HCT116 (cell line): ENCODE results near the gene RAP1B. TPM values are rescaled to one million over a fixed set of nuclear protein-coding genes. Genes with fewer than 3 reads are reported as not detected.

Experiments used
- ATAC-seq: fragments of 200-7000 bp; cut with Tn5 transposase; 2 replicates; pipeline ENCODE4 v1.9.1; 2020; ENCODE audit warnings: mild to moderate bottlenecking, moderate library complexity
- BruUV-seq: library from RNA; stranded (reverse); fragments of 400-500 nt; replicated peaks from 2 replicates; lab custom pipeline; 2021; lab: Mats Ljungman, UMichigan
- CTCF ChIA-PET: fragments of 300-600 bp; sonication (Branson Sonifier 250); formaldehyde crosslinking; loops from one replicate; lab custom pipeline; 2021; ENCODE audit warnings: antibody characterized with exemption; lab: Charles Lee
- POLR2A ChIA-PET: fragments of 300-600, 350-600 bp; sonication (Branson Sonifier 250); formaldehyde crosslinking; loops from one replicate; lab custom pipeline; 2021; ENCODE audit warnings: antibody characterized with exemption; lab: Charles Lee
- RAD21 ChIA-PET, 2 experiments: fragments of 300-600 bp; sonication (Branson Sonifier 250); formaldehyde crosslinking; loops; one replicate each; lab custom pipeline; 2023; ENCODE audit warnings: low total read pairs in 2 of 2; ENCODE audit not compliant: uncharacterized antibody in 2 of 2, unreplicated experiment in 2 of 2, low non-redundant PET in 1 of 2; lab: Charles Lee
- DNase-seq: peaks from one replicate; pipeline ENCODE4 v3.0.0-alpha.2; 2010; ENCODE audit warnings: low read depth, low spot score
- H2AFZ ChIP-seq: fragments of 200-600 bp; shearing (Covaris generic), sonication (generic); 2 replicates; pipeline ENCODE4 v1.6.1; 2017; ENCODE audit warnings: low read depth, mixed run types, mixed read lengths, antibody characterized with exemption, low read length; ENCODE audit not compliant: poor library complexity, severe bottlenecking
- H3K27ac ChIP-seq: 2 replicates; pipeline ENCODE4 v1.5.1; 2012; ENCODE audit warnings: low read depth, low read length
- H3K27me3 ChIP-seq: fragments of 200-600 bp; sonication (generic); 2 replicates; pipeline ENCODE4 v1.6.1; 2016; ENCODE audit warnings: mixed run types, low read length, mixed read lengths; ENCODE audit not compliant: insufficient read depth
- H3K36me3 ChIP-seq, 2 experiments: fragments of 200-500 bp in 1 of 2; fragments of 200-600 bp in 1 of 2; sonication (Bioruptor generic) in 1 of 2; sonication (generic) in 1 of 2; 2 replicates each; pipeline versions ENCODE4 v1.5.1 to v1.6.1; 2014 to 2016; ENCODE audit warnings: low read length in 2 of 2, inconsistent platforms in 1 of 2, mixed read lengths in 1 of 2, mixed run types in 1 of 2; ENCODE audit not compliant: insufficient read depth in 2 of 2, control insufficient read depth in 1 of 2
- H3K4me1 ChIP-seq, 2 experiments: fragments of 200-600 bp in 1 of 2; sonication (generic) in 1 of 2; 2 replicates each; pipeline versions ENCODE4 v1.5.1 to v1.6.1; 2012 to 2017; ENCODE audit warnings: low read length in 2 of 2, inconsistent platforms in 1 of 2, mild to moderate bottlenecking in 1 of 2, mixed read lengths in 1 of 2, mixed run types in 1 of 2, moderate library complexity in 1 of 2; ENCODE audit not compliant: insufficient read depth in 2 of 2, control insufficient read depth in 1 of 2
- H3K4me2 ChIP-seq: fragments of 200-600 bp; sonication (generic); 2 replicates; pipeline ENCODE4 v1.6.1; 2017; ENCODE audit warnings: mixed run types, low read length, mixed read lengths
- H3K4me3 ChIP-seq, 2 experiments: fragments of 200-600 bp in 1 of 2; sonication (generic) in 1 of 2; replicated peaks in 1 of 2; 2 replicates each; pipeline ENCODE4 v1.5.1; 2011 to 2016; ENCODE audit warnings: low read length in 2 of 2, control low read depth in 1 of 2, low read depth in 1 of 2, mild to moderate bottlenecking in 1 of 2, mixed read lengths in 1 of 2, mixed run types in 1 of 2
- H3K79me2 ChIP-seq: fragments of 200-600 bp; sonication (generic); 2 replicates; pipeline ENCODE4 v1.6.1; 2017; ENCODE audit warnings: mild to moderate bottlenecking, mixed run types, low read length, moderate library complexity, mixed read lengths; ENCODE audit not compliant: insufficient read depth
- H3K9ac ChIP-seq: fragments of 200-600 bp; sonication (generic); 2 replicates; pipeline ENCODE4 v1.6.1; 2016; ENCODE audit warnings: low read length, mixed read lengths
- H3K9me2 ChIP-seq: fragments of 200-600 bp; sonication (generic), shearing (Covaris generic); 2 replicates; pipeline ENCODE4 v1.6.1; 2017; ENCODE audit warnings: mixed run types, mild to moderate bottlenecking, moderate library complexity; ENCODE audit not compliant: insufficient read depth
- H3K9me3 ChIP-seq, 2 experiments: fragments of 200-500 bp in 1 of 2; fragments of 200-600 bp in 1 of 2; sonication (Bioruptor generic) in 1 of 2; sonication (generic) in 1 of 2; 2 replicates each; pipeline ENCODE4 v1.6.1; 2014 to 2017; ENCODE audit warnings: low read length in 2 of 2, mixed read lengths in 2 of 2, inconsistent platforms in 1 of 2, low read depth in 1 of 2, mild to moderate bottlenecking in 1 of 2, mixed run types in 1 of 2, moderate library complexity in 1 of 2; ENCODE audit not compliant: control insufficient read depth in 1 of 2, insufficient read depth in 1 of 2
- H4K20me1 ChIP-seq: fragments of 200-600 bp; sonication (generic), shearing (Covaris generic); 2 replicates; pipeline ENCODE4 v1.6.1; 2017; ENCODE audit warnings: mixed run types, mild to moderate bottlenecking, moderate library complexity; ENCODE audit not compliant: insufficient read depth
- ATF3 ChIP-seq: IDR thresholded peaks from 2 replicates; pipeline ENCODE4 v1.6.1; 2012
- CEBPB ChIP-seq: IDR thresholded peaks from 2 replicates; pipeline ENCODE4 v1.6.1; 2012; ENCODE audit warnings: low read depth
- CTCF ChIP-seq, 3 experiments: fragments of 200-600 bp in 1 of 3; sonication (generic) in 1 of 3; IDR thresholded peaks in 2 of 3; conservative IDR thresholded peaks in 1 of 3; 2 replicates each; pipeline ENCODE4 v1.5.1; 2012 to 2017; ENCODE audit warnings: low read depth in 2 of 3, low read length in 2 of 3, antibody characterized with exemption in 1 of 3, borderline replicate concordance in 1 of 3, control low read depth in 1 of 3, mild to moderate bottlenecking in 1 of 3, mixed read lengths in 1 of 3, mixed run types in 1 of 3, moderate library complexity in 1 of 3; ENCODE audit not compliant: insufficient read depth in 1 of 3
- EGR1 ChIP-seq: IDR thresholded peaks from 2 replicates; pipeline ENCODE4 v1.6.1; 2012; ENCODE audit warnings: low read depth
- ELF1 ChIP-seq: IDR thresholded peaks from 2 replicates; pipeline ENCODE4 v1.6.1; 2012; ENCODE audit warnings: low read depth, borderline replicate concordance
- EZH2 ChIP-seq: fragments of 200-600 bp; sonication (generic); IDR thresholded peaks from 2 replicates; pipeline ENCODE4 v1.6.1; 2017; ENCODE audit warnings: antibody characterized with exemption, mixed run types
- FOSL1 ChIP-seq: IDR thresholded peaks from 2 replicates; pipeline ENCODE4 v1.6.1; 2012; ENCODE audit warnings: low read depth
- MAX ChIP-seq: IDR thresholded peaks from 2 replicates; pipeline ENCODE4 v1.6.1; 2012
- POLR2A ChIP-seq: IDR thresholded peaks from 2 replicates; pipeline ENCODE4 v1.7.0; 2011; ENCODE audit warnings: borderline replicate concordance; ENCODE audit not compliant: insufficient read depth, insufficient read length; ENCODE audit errors: extremely low read depth
- REST ChIP-seq: IDR thresholded peaks from 2 replicates; pipeline ENCODE4 v1.6.1; 2012; ENCODE audit warnings: low read depth
- TCF7L2 ChIP-seq: IDR thresholded peaks from 2 replicates; pipeline ENCODE4 v1.7.0; 2011; ENCODE audit warnings: borderline replicate concordance, inconsistent platforms; ENCODE audit not compliant: insufficient read depth, insufficient read length; ENCODE audit errors: extremely low read depth
- YY1 ChIP-seq: IDR thresholded peaks from 2 replicates; pipeline ENCODE4 v1.6.1; 2011; ENCODE audit warnings: low read length, low read depth, moderate library complexity, mild to moderate bottlenecking; ENCODE audit not compliant: insufficient replicate concordance; ENCODE audit errors: extremely low read depth
- ZFX ChIP-seq: fragments of 450-650 bp; IDR thresholded peaks from 2 replicates; pipeline ENCODE4 v1.6.1; 2017
- ZNF274 ChIP-seq: fragments of 200-500 bp; sonication (Bioruptor generic); IDR thresholded peaks from 2 replicates; pipeline ENCODE4 v1.6.1; 2014; ENCODE audit warnings: mild to moderate bottlenecking, low read depth, low read length, inconsistent platforms
- intact Hi-C: fragments of 100-400 bp; cut with micrococcal nuclease; formaldehyde crosslinking; loops from 2 replicates; pipeline ENCODE4 v1.10.0; 2022
- total RNA-seq: library from RNA; stranded (reverse); gene quantifications from one replicate; pipeline ENCODE4 v1.2.1, GENCODE V29; 2021; ENCODE audit not compliant: unreplicated experiment

The RAP1B gene
- total RNA-seq, 1 experiment from 2014 or later: 79.2 TPM

DNA sequence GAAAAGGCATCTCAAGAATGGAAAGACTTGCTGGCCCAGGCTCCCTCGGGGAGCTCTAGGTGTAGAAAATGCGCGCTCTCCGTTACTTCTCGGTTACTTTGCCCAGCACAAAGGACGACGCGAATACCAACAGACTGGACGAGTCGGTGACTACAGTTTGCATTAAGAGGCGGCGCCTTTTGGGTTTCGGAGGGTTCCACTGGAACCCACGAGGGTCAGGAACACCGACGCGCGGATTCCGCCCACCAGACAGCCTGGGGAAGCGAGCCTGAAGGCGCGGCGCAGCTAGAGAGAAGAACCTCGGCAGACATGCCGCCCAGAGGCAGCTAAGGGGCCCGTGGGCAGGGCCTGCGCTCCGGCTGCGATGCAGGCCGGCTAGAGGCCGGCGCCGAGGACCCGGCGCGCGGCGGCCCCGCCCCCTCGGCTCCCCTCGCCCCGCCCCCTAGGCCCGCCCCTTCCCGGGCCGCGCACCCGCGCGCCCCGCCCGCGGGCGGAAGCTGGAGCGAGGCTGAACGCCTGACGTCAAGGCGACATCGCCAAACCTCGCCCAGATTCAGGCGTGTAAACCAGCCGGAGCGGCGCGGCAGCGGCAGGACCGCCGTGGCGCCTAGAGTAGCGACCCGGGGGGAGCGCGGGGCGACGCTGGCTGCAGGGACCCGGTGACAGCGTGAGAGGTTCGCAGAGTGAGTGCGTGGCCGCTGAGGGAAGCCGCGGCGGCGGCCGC is at the start of gene RAP1B (continued):
- TF ChIP-seq EZH2 (no peak), ZFX (peak; percentile 52), YY1 (no peak), POLR2A (peak; percentile 75), ZNF274 (no peak), ATF3 (no peak)

DNA sequence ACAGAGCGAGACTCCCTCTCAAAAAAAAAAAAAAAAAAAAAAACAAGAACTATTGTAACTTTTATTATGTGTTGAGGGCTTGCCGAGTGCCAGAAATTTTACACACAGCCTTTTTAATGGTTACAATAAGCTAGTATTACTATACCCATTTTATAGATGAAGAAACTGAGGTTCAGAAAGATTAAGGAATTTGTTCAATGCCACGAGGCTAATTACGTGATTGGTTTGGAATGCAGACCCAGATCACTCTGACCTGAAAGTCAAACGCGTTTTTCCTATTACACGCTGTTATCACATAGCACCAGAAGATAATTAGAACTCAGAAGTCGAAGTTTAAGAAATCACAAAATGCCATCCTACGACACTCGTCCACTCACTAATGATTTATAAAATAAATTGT is 48.9 kb upstream of the RAP1B start:
- H3K27me3 ChIP-seq: no peaks in the 10 kb centered on the region
- no peaks in the 10 kb centered on the region for H3K36me3 ChIP-seq
- ChIA-PET CTCF (no interaction called here), RAD21 (no interaction called here), POLR2A (no interaction called here)
- H3K4me1 ChIP-seq: peaks cover 0 to 21% of the 10 kb centered on the region in 2 experiments; a peak in 2 of 4 replicates
- no peak overlapping the region for H3K27ac ChIP-seq
- ATAC-seq (no peak), DNase-seq (no peak)
- H3K4me3 ChIP-seq: no peak overlapping the region
- no peaks in the 10 kb centered on the region for H3K9me2 ChIP-seq
- no peak for TF ChIP-seq REST
- TF ChIP-seq TCF7L2: no peak
- no peak for TF ChIP-seq POLR2A
- no peak for TF ChIP-seq EZH2
- TF ChIP-seq MAX: no peak
- no peak for TF ChIP-seq EGR1
- TF ChIP-seq FOSL1: no peak
- no peak for TF ChIP-seq ZFX
- no peak for TF ChIP-seq ELF1
- no peak for TF ChIP-seq CEBPB
- no peak for TF ChIP-seq CTCF (IDR thresholded peaks at IDR 0.05 in 2 of 3, conservative IDR thresholded peaks at IDR 0.05 in 1 of 3; ENCODE audit: borderline replicate concordance in 1 of 3, insufficient read depth in 1 of 3, low read depth in 2 of 3, low read length in 2 of 3)
- no peak overlapping the region for H3K4me2 ChIP-seq
- H3K9ac ChIP-seq: no peak overlapping the region
- intact Hi-C loops: no loop called here
- no peaks in the 10 kb centered on the region for H3K79me2 ChIP-seq
- H2AFZ ChIP-seq: no peak overlapping the region
- no TSS peak for BruUV-seq
- H3K9me3 ChIP-seq: no peaks in the 10 kb centered on the region
- H4K20me1 ChIP-seq: no peaks in the 10 kb centered on the region
